ENCODE data around the gene RASAL2.

DNA sequence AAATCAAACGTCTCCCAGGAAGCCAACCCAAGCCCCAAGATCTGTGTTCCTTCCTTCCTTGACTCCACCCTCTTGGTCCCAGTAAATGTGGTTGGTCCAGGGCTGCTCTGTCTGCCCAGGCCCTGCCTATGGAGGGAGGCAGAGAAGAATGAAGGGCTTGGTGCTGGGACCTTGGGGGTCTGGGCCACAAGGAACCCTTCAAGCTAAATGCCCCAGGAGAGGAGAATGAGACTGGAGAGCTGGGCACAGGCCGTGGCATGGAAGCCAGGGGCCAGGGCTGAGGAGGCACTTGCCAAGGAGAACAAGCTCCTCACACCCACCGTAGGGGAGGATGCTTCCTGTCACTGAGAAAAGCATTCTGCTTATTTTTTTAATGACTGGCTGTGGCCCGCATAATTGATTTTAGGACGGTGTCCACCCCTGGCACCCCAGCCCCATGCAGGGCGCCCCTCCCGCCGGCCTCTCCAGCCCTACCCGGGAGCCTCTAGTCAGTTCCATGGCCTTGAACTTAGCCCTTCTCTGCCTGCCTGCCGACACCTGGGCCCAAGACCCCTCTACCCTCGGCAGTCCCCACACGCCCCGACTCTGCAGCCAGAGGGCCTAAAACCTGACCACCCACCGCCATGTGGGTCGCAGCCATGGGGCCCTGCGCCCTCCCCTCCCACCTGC lies 402.0 kb downstream of the RASAL2 start:
- TF ChIP-seq POLR2AphosphoS5 (IDR thresholded peaks at IDR 0.05; ENCODE audit: borderline replicate concordance, low read depth, low read length) (no peak), EZH2 (IDR thresholded peaks at IDR 0.05) (no peak), FOXP2 (optimal IDR thresholded peaks at IDR 0.05; ENCODE audit: control extremely low read depth, extremely low read length, insufficient read depth) (no peak)
